DOHH2 (cell line): Measurements from ENCODE around the gene QKI.

Source experiments
- EZH2phosphoT487 ChIP-seq: fragments of 200-600 bp; sonication (generic); IDR thresholded peaks from 2 replicates; pipeline ENCODE4 v1.6.1; 2017; ENCODE audit warnings: borderline replicate concordance, mild to moderate bottlenecking, antibody characterized with exemption, low read length, moderate library complexity, mixed read lengths
- TF ChIP-seq, protein P1 (sequence below): fragments of 200-600 bp; sonication (generic); IDR thresholded peaks from one replicate; pipeline ENCODE4 v1.5.1; 2014; ENCODE audit warnings: antibody characterized with exemption, mild to moderate bottlenecking, low read depth, low read length; ENCODE audit not compliant: poor library complexity, severe bottlenecking

- TF ChIP-seq, protein P1, sequence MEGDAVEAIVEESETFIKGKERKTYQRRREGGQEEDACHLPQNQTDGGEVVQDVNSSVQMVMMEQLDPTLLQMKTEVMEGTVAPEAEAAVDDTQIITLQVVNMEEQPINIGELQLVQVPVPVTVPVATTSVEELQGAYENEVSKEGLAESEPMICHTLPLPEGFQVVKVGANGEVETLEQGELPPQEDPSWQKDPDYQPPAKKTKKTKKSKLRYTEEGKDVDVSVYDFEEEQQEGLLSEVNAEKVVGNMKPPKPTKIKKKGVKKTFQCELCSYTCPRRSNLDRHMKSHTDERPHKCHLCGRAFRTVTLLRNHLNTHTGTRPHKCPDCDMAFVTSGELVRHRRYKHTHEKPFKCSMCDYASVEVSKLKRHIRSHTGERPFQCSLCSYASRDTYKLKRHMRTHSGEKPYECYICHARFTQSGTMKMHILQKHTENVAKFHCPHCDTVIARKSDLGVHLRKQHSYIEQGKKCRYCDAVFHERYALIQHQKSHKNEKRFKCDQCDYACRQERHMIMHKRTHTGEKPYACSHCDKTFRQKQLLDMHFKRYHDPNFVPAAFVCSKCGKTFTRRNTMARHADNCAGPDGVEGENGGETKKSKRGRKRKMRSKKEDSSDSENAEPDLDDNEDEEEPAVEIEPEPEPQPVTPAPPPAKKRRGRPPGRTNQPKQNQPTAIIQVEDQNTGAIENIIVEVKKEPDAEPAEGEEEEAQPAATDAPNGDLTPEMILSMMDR = no peak
- TF ChIP-seq EZH2phosphoT487 = no peak
Observed at GRCh38 chr6:163579880-163580295, 165.4 kb downstream of the QKI start.
